GM12873 (cell line): ENCODE results near the gene CALR.

Experiments
- CTCF ChIP-seq: IDR thresholded peaks from 2 replicates; pipeline ENCODE4 v1.5.1; 2012; ENCODE audit warnings: low read depth, mild to moderate bottlenecking, moderate library complexity, low read length, control low read depth; ENCODE audit not compliant: insufficient read depth; ENCODE audit errors: missing control alignments

CALR gene

GRCh38 chr19:12937927-12938778, at the start of gene CALR:
CALR (plus strand) TSS chr19:12938609; CDS start chr19:12938680, 71 bp downstream.
- TF ChIP-seq CTCF: peak; percentile 10

- TF ChIP-seq CTCF: peak; percentile 4
Observed at GRCh38 chr19:12890787-12891552, 47.4 kb upstream of the CALR start, which contains the start of gene GCDH. GCDH (plus strand) TSS chr19:12891160; CDS start chr19:12891305, 145 bp downstream.

GRCh38 chr19:12891553-12892021, 46.8 kb upstream of the CALR start:
- TF ChIP-seq CTCF: no peak

- TF ChIP-seq CTCF: no peak
Observed at GRCh38 chr19:12893582-12893981, 44.8 kb upstream of the CALR start.

GRCh38 chr19:12896460-12896859, 41.9 kb upstream of the CALR start:
- no peak for TF ChIP-seq CTCF

GRCh38 chr19:12899891-12900518, 38.4 kb upstream of the CALR start:
- peak; percentile 6 for TF ChIP-seq CTCF
